PC-3 (cell line): ENCODE data around the gene C16orf86. TPM values are rescaled to one million over a fixed set of nuclear protein-coding genes. Genes with fewer than 3 reads are reported as not detected.

Source experiments
- ATAC-seq: fragments of 200-7000 bp; cut with Tn5 transposase; 2 replicates; pipeline ENCODE4 v1.9.1; 2020; ENCODE audit warnings: mild to moderate bottlenecking, moderate library complexity
- BruUV-seq: library from RNA; stranded (reverse); fragments of 400-500 nt; replicated peaks from 2 replicates; lab custom pipeline; 2021; lab: Mats Ljungman, UMichigan
- CTCF ChIA-PET: fragments of 300-600 bp; sonication (Branson Sonifier 250); formaldehyde crosslinking; loops from one replicate; lab custom pipeline; 2022; ENCODE audit warnings: antibody characterized with exemption; lab: Charles Lee
- POLR2A ChIA-PET: fragments of 300-600 bp; sonication (Branson Sonifier 250); formaldehyde crosslinking; loops from one replicate; lab custom pipeline; 2022; ENCODE audit warnings: antibody characterized with exemption; ENCODE audit not compliant: unreplicated experiment; lab: Charles Lee
- DNase-seq: peaks from one replicate; pipeline ENCODE4 v3.0.0-alpha.2; 2015
- H2AFZ ChIP-seq: fragments of 300-600 bp; sonication (generic); 2 replicates; pipeline ENCODE4 v1.6.0; 2016; ENCODE audit warnings: antibody characterized with exemption, low read length
- H3F3A ChIP-seq: fragments of 300-600 bp; sonication (generic); one replicate; pipeline ENCODE4 v1.6.0; 2017; ENCODE audit warnings: antibody characterized with exemption, low read length, control low read depth, mild to moderate bottlenecking; ENCODE audit not compliant: unreplicated experiment
- H3K27ac ChIP-seq: fragments of 300-600 bp; sonication (generic); 2 replicates; pipeline ENCODE4 v1.5.1; 2016; ENCODE audit warnings: mild to moderate bottlenecking, low read length
- H3K27me3 ChIP-seq: fragments of 300-600 bp; sonication (generic); 2 replicates; pipeline ENCODE4 v1.6.1; 2016; ENCODE audit warnings: low read length, mixed read lengths
- H3K36me3 ChIP-seq: fragments of 300-600 bp; sonication (generic); 2 replicates; pipeline ENCODE4 v1.6.1; 2016; ENCODE audit warnings: low read depth, mixed run types, low read length, mixed read lengths
- H3K4me1 ChIP-seq: fragments of 300-600 bp; sonication (generic); 2 replicates; pipeline ENCODE4 v1.5.1; 2016; ENCODE audit warnings: low read length; ENCODE audit not compliant: insufficient read depth
- H3K4me2 ChIP-seq: fragments of 300-600 bp; sonication (generic); 2 replicates; pipeline ENCODE4 v1.6.0; 2016; ENCODE audit warnings: low read length
- H3K4me3 ChIP-seq: fragments of 300-600 bp; sonication (generic); 2 replicates; pipeline ENCODE4 v1.5.1; 2016; ENCODE audit warnings: mild to moderate bottlenecking, low read length, mixed read lengths
- H3K79me2 ChIP-seq: fragments of 300-600 bp; sonication (generic); 2 replicates; pipeline ENCODE4 v1.6.1; 2017; ENCODE audit warnings: low read length, mixed read lengths
- H3K9ac ChIP-seq: fragments of 300-600 bp; sonication (generic); 2 replicates; pipeline ENCODE4 v1.6.0; 2016; ENCODE audit warnings: mild to moderate bottlenecking, low read length
- H3K9me2 ChIP-seq: fragments of 300-600 bp; sonication (generic); replicated peaks from 2 replicates; pipeline ENCODE4 v1.6.1; 2016; ENCODE audit warnings: mixed run types, low read length, mixed read lengths
- H3K9me3 ChIP-seq: fragments of 300-600 bp; sonication (generic); 2 replicates; pipeline ENCODE4 v1.6.1; 2016; ENCODE audit warnings: low read length, mixed read lengths
- H4K20me1 ChIP-seq: fragments of 300-600 bp; sonication (generic); 2 replicates; pipeline ENCODE4 v1.6.1; 2016; ENCODE audit warnings: low read length, mixed read lengths
- EZH2 ChIP-seq: fragments of 300-600 bp; sonication (generic); IDR thresholded peaks from one replicate; pipeline ENCODE4 v1.6.1; 2017; ENCODE audit warnings: antibody characterized with exemption, mild to moderate bottlenecking, low read length; ENCODE audit not compliant: unreplicated experiment
- EZH2phosphoT487 ChIP-seq: fragments of 300-600 bp; sonication (generic); IDR thresholded peaks from 2 replicates; pipeline ENCODE4 v1.6.1; 2018; ENCODE audit warnings: mild to moderate bottlenecking, antibody characterized with exemption, low read length, borderline replicate concordance
- intact Hi-C: fragments of 100-400 bp; cut with micrococcal nuclease; formaldehyde crosslinking; loops from 2 replicates; pipeline ENCODE4 v1.9.0; 2023
- total RNA-seq: library from RNA; depleted of rRNA; stranded (reverse); fragments of >200 nt; gene quantifications from 2 replicates; pipeline ENCODE4 v1.2.3, GENCODE V29; 2014
- TF ChIP-seq, protein P1 (sequence below): fragments of 300-600 bp; sonication (generic); conservative IDR thresholded peaks from 2 replicates; pipeline ENCODE4 v1.5.1; 2017; ENCODE audit warnings: antibody characterized with exemption, low read depth, mild to moderate bottlenecking, low read length

Gene C16orf86
- total RNA-seq, 1 experiment from 2014 or later = not detected

DNA sequence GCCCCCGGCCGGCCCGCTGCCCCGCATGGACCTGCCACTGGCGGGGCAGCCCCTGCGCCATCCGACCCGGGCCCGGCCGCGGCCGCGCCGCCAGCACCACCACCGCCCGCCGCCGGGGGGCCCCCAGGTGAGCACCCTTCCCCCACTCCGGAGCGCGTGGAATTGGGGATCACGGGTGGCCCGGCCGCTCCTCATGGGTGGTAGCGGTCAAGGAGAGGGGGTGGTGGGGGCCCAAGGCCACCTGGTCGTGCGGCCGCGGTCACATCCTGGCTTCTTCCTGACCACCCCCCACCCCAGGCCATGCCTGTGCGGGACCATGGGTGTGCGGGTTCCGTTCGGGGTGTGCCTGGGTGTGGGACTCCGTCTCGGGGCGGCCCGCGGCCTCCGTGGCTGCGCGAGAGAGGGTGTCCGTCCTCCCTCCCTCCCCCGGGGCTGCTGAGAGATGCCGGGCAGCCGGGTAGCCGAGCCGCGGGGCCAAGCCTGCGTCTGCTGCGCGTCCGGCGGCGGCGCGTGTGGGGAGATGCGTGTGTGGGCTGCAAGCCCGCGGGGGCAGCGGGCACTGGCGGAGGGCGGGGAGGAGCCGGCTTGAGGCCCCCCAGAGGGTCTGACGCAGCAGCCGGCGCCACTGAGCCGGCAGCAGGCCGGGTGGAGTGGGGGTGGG lies 13.4 kb upstream of the C16orf86 start:
- Histone ChIP-seq H3K4me3 (peak overlapping the region; percentile 68), H3K9me3 (no peaks in the 10 kb centered on the region), H3K27ac (no peak overlapping the region), H4K20me1 (no peaks in the 10 kb centered on the region), H3K4me1 (no peaks in the 10 kb centered on the region; the same call in 1 of the 2 replicates), H2AFZ (0 out of 2 replicates have a peak overlapping the region, but pooled peaks have one; percentile 13), H3K36me3 (no peaks in the 10 kb centered on the region), H3F3A (no peaks in the 10 kb centered on the region), H3K9me2 (no peaks in the 10 kb centered on the region), H3K79me2 (no peaks in the 10 kb centered on the region), H3K9ac (no peak overlapping the region), H3K27me3 (no peaks in the 10 kb centered on the region), H3K4me2 (peak overlapping the region; percentile 91)
- CTCF ChIA-PET = interaction anchor here (0.6 kb wide), 1 partner anchor 91 kb away, joined by 3 read pairs; the partner anchor contains the start of gene CTCF
- ATAC-seq = peak; percentile 56
- intact Hi-C loops = no loop called here
- no peak for TF ChIP-seq EZH2
- TF ChIP-seq, protein P1, sequence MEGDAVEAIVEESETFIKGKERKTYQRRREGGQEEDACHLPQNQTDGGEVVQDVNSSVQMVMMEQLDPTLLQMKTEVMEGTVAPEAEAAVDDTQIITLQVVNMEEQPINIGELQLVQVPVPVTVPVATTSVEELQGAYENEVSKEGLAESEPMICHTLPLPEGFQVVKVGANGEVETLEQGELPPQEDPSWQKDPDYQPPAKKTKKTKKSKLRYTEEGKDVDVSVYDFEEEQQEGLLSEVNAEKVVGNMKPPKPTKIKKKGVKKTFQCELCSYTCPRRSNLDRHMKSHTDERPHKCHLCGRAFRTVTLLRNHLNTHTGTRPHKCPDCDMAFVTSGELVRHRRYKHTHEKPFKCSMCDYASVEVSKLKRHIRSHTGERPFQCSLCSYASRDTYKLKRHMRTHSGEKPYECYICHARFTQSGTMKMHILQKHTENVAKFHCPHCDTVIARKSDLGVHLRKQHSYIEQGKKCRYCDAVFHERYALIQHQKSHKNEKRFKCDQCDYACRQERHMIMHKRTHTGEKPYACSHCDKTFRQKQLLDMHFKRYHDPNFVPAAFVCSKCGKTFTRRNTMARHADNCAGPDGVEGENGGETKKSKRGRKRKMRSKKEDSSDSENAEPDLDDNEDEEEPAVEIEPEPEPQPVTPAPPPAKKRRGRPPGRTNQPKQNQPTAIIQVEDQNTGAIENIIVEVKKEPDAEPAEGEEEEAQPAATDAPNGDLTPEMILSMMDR = peak; percentile 28; the same call in 1 of the 2 replicates
- TF ChIP-seq EZH2phosphoT487 = no peak
- POLR2A ChIA-PET = no interaction called here
- DNase-seq = no peak
- no TSS peak for BruUV-seq

GRCh38 chr16:67653789-67654402 lies 12.7 kb upstream of the C16orf86 start:
- Histone ChIP-seq H3K9me3 (no peaks in the 10 kb centered on the region), H3K27me3 (no peaks in the 10 kb centered on the region), H3K9me2 (no peaks in the 10 kb centered on the region), H3K27ac (no peak overlapping the region), H2AFZ (no peak overlapping the region), H3F3A (no peaks in the 10 kb centered on the region), H3K9ac (no peak overlapping the region), H3K4me3 (peak overlapping the region; percentile 68), H3K4me2 (peak overlapping the region; percentile 91), H4K20me1 (no peaks in the 10 kb centered on the region), H3K36me3 (no peaks in the 10 kb centered on the region), H3K79me2 (0 out of 2 replicates have a peak, but pooled peaks cover 2% of the 10 kb centered on the region), H3K4me1 (peaks cover 2% of the 10 kb centered on the region; the same call in 1 of the 2 replicates)
- ChIA-PET CTCF (interaction anchor here (0.5 kb wide), 1 partner anchor 149 kb away, joined by 4 read pairs; no protein-coding TSS in a partner anchor), POLR2A (no interaction called here)
- no TSS peak for BruUV-seq
- DNase-seq = no peak
- no peak for TF ChIP-seq EZH2phosphoT487
- TF ChIP-seq, protein P1 = no peak
- no peak for TF ChIP-seq EZH2
- ATAC-seq = peak; percentile 21
- intact Hi-C loops = no loop called here
